ENCODE results near the gene CDCP2. TPM values are rescaled to one million over a fixed set of nuclear protein-coding genes. Genes with fewer than 3 reads are reported as not detected.

CDCP2 gene
- total RNA-seq, 6 experiments from 2014 or later, result not detected

DNA sequence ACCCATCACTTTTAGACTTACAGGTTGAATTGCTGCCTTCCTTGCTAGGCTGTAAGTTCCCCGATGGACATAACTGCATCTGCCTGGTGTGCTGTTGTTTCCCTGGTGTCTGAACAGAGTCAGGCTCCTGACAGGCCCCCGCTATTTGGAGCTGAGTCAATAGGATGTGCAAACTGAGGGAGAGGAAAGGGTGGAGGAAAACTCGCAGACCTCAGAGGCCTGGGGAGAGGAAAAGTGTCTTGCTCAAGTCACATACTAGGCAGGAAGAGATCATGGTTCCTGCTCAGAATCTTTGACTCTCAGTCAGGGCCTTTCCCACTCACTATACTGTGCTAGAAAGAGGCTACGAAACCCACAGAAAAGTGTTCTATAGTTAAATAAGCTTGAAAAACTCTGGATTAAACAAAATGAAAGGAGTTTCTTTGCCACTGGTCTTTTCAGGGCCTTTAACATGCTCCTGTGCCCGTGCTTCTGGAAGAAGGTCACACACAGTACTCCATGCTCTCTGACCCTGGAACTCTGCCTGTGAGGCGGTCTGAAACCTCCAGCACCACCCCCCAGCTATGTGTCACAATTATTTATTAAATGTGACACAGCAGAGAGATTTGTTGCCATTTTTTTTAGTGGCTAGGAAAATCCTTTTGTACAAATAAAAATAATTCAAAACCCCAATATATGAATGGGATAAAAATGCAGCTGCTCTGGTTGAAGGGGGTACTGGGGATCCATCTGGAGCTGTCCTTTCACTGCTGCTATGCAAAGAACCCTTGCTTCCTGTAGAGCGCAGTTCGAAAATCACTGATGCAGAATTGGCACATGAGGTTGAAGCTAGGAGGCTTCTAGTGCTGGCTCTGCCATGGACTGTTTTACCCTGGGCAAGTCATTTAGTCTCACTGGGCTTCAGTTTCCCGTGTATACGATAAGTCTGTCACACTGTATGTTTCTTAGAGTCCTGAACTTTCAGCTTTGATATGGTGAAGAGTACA lies 20.1 kb upstream of the CDCP2 start:
- Mint-ChIP-seq H3K4me3 (no peak overlapping the region), H3K36me3 (ENCODE audit: low read depth) (no peaks in the 10 kb centered on the region), H3K4me1 (ENCODE audit: low read depth) (peaks cover 12% of the 10 kb centered on the region), H3K27me3 (ENCODE audit: insufficient read depth) (peaks cover 8% of the 10 kb centered on the region; the same call in 1 of the 2 replicates), H3K27ac (no peak overlapping the region), H3K9me3 (no peaks in the 10 kb centered on the region)
- DNase-seq, result no peak
- TF ChIP-seq CTCF (IDR thresholded peaks at IDR 0.05), result no peak

DNA sequence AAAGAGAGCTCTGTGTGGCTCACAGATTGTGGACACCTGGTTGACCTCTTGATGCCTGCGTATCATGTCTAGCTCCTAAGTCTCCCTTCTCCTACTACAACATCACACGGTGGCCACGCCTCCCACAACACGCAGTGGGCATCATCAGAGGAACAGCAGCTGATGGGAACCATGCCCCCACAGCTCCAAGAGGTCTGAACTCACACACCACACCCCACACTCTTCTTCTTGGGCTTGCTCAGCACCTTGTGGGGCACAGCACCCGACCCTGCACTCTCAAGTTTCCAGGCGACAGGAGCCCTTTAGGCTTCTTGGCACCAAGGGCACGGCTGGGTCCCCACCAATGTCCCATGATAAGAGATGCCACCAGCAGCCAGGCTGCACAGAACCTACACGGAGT lies 18.8 kb upstream of the CDCP2 start:
- H3K36me3 Mint-ChIP-seq (ENCODE audit: low read depth), result no peaks in the 10 kb centered on the region
- DNase-seq, result no peak
- H3K27me3 Mint-ChIP-seq (ENCODE audit: insufficient read depth), result peaks cover 5% of the 10 kb centered on the region; the same call in 1 of the 2 replicates
- peaks cover 19% of the 10 kb centered on the region for H3K4me1 Mint-ChIP-seq (ENCODE audit: low read depth)
- H3K4me3 Mint-ChIP-seq, result no peak overlapping the region
- H3K9me3 Mint-ChIP-seq, result no peaks in the 10 kb centered on the region
- H3K27ac Mint-ChIP-seq, result no peak overlapping the region
- TF ChIP-seq CTCF (IDR thresholded peaks at IDR 0.05), result no peak

DNA sequence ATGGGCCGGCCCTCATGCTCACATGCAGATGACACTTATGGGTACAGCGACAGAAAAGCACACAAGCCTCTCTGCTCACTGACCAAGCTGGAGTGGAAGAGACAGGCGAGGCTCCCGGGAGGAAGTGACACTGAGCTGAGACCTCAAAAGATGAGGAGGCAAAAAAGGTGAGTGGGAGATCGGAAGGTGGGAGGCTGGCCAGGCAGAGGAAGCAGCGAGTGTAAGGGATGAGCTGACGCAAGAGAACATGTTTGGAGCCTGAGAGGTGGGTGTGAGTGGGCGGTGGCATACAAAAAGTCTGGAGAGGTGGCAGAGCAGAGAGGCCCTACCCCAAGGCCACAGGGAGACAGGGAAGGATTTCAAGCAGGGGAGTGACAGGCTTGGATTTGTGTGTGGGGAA lies 18.2 kb upstream of the CDCP2 start:
- H3K27me3 Mint-ChIP-seq (ENCODE audit: insufficient read depth), result peaks cover 4% of the 10 kb centered on the region; the same call in 1 of the 2 replicates
- H3K4me1 Mint-ChIP-seq (ENCODE audit: low read depth), result peaks cover 19% of the 10 kb centered on the region
- no peaks in the 10 kb centered on the region for H3K9me3 Mint-ChIP-seq
- H3K27ac Mint-ChIP-seq, result no peak overlapping the region
- no peaks in the 10 kb centered on the region for H3K36me3 Mint-ChIP-seq (ENCODE audit: low read depth)
- no peak for TF ChIP-seq CTCF (IDR thresholded peaks at IDR 0.05)
- no peak for DNase-seq
- no peak overlapping the region for H3K4me3 Mint-ChIP-seq

DNA sequence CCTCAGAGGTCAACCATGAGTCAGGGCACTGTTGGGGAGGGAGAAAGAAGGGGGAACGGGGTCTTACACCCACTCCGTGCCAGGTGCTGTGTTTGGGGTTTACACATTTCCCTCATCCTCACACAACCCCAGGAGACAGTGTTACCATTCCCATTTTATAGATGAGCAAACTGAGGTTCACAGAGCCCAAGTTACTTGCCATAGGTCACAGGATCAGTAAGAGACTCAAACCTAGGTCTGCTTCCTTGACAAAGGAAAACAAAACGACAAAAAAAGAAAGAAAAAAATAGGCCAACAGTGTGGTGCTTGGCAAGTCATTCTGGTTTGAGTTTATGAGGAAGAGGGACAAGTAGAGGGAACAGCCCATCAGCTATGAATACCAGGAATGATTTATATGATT lies 16.3 kb upstream of the CDCP2 start:
- Mint-ChIP-seq H3K4me3 (no peak overlapping the region), H3K4me1 (ENCODE audit: low read depth) (peaks cover 19% of the 10 kb centered on the region), H3K9me3 (no peaks in the 10 kb centered on the region), H3K27ac (no peak overlapping the region), H3K27me3 (ENCODE audit: insufficient read depth) (peaks cover 9% of the 10 kb centered on the region), H3K36me3 (ENCODE audit: low read depth) (no peaks in the 10 kb centered on the region)
- no peak for DNase-seq
- TF ChIP-seq CTCF (IDR thresholded peaks at IDR 0.05), result no peak

DNA sequence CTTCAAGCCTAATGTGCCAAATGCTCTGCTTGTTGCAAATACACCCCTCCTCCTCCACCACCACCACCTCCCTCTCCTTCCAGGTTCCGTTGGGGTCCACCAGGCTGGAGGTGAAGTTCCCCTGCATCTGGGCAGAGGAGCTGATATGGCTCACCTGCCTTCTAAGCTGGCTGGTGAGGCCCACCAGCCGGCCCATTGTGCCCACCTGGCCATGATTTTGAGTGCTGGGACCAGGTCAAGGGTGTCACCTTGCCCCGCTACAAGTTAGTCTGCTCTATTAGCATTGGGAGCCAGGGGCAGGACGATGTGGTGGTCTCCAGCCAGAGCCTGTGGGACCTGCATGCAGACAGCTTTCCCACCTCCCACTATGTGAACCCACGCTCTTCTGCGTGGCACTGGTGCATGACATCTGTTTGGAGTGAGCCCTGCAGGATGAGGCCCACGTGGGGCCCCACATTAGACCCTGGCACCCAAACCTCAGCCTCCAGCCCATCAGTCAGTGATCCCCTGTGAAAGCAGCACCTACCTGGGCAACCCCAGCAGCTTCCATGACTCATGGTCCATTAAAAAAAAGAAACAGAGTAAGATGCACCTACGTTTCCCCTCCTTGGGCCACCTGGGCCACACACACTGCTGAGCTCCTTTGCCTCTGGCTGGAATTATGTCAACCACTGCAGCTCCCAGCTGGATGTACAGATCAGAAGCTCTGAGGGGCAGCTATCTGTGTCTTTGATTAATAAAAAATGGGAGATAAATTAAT lies 15.6 kb upstream of the CDCP2 start:
- TF ChIP-seq CTCF (IDR thresholded peaks at IDR 0.05), result no peak
- Mint-ChIP-seq H3K27me3 (ENCODE audit: insufficient read depth) (peaks cover 15% of the 10 kb centered on the region), H3K9me3 (no peaks in the 10 kb centered on the region), H3K27ac (no peak overlapping the region), H3K36me3 (ENCODE audit: low read depth) (no peaks in the 10 kb centered on the region), H3K4me3 (no peak overlapping the region), H3K4me1 (ENCODE audit: low read depth) (peaks cover 19% of the 10 kb centered on the region)
- DNase-seq, result no peak
